Stimulated activated naive CD8-positive, alpha-beta T cell treated with anti-CD3 and anti-CD28 coated beads, Interleukin-15, amount 100 ng/mL, for 72 hours (primary cell): ENCODE data around the gene STAM.

Experiments used
- ATAC-seq: fragments of 150-1000 bp; cut with Tn5 transposase; 2 replicates; pipeline ENCODE4 v1.10.0; 2021; ENCODE audit warnings: mild to moderate bottlenecking, moderate library complexity
- DNase-seq, 2 donors: peaks; one replicate each; pipeline ENCODE4 v3.0.0; 2021 to 2022
- H3K27ac Mint-ChIP-seq, 2 donors: one replicate each; pipeline ENCODE4 v1.8.0; 2022; ENCODE audit warnings: mild to moderate bottlenecking in 2 of 2, mixed read lengths in 2 of 2, moderate library complexity in 2 of 2
- H3K27me3 Mint-ChIP-seq: one replicate; pipeline ENCODE4 v1.8.0; 2022; ENCODE audit warnings: mixed read lengths
- H3K4me1 Mint-ChIP-seq: one replicate; pipeline ENCODE4 v1.8.0; 2022; ENCODE audit warnings: mild to moderate bottlenecking, mixed read lengths
- H3K4me3 Mint-ChIP-seq, 2 donors: one replicate each; pipeline ENCODE4 v1.8.0; 2022; ENCODE audit warnings: mild to moderate bottlenecking in 2 of 2, mixed read lengths in 2 of 2, moderate library complexity in 1 of 2
- H3K9me3 Mint-ChIP-seq, 2 donors: one replicate each; pipeline ENCODE4 v1.8.0; 2022; ENCODE audit warnings: mixed read lengths in 2 of 2

STAM gene

GRCh38 chr10:17659365-17659764, 15.4 kb downstream of the STAM start:
- Mint-ChIP-seq H3K4me1 (peaks cover 80% of the 10 kb centered on the region), H3K27ac (peak overlapping the region in 1 of 2 donors; percentile 65), H3K4me3 (no peak overlapping the region), H3K9me3 (peaks cover 11 to 20% of the 10 kb centered on the region in 2 donors), H3K27me3 (no peaks in the 10 kb centered on the region)
- ATAC-seq (no peak), DNase-seq (no peak)

- no peak for ATAC-seq
- H3K9me3 Mint-ChIP-seq: peaks cover 11 to 20% of the 10 kb centered on the region in 2 donors
- no peak for DNase-seq
- no peak overlapping the region for H3K4me3 Mint-ChIP-seq
- H3K4me1 Mint-ChIP-seq: peaks cover 69% of the 10 kb centered on the region
- no peak overlapping the region for H3K27ac Mint-ChIP-seq
- no peaks in the 10 kb centered on the region for H3K27me3 Mint-ChIP-seq
Measured at GRCh38 chr10:17660921-17661320, 17.0 kb downstream of the STAM start.

- H3K27me3 Mint-ChIP-seq: no peaks in the 10 kb centered on the region
- H3K9me3 Mint-ChIP-seq: peaks cover 11 to 17% of the 10 kb centered on the region in 2 donors
- no peak overlapping the region for H3K4me3 Mint-ChIP-seq
- DNase-seq (no peak), ATAC-seq (no peak)
- H3K4me1 Mint-ChIP-seq: peaks cover 63% of the 10 kb centered on the region
- no peak overlapping the region for H3K27ac Mint-ChIP-seq
Measured at GRCh38 chr10:17661510-17661909, 17.6 kb downstream of the STAM start.

- Mint-ChIP-seq H3K4me3 (no peak overlapping the region), H3K9me3 (peaks cover 8 to 11% of the 10 kb centered on the region in 2 donors), H3K27me3 (no peaks in the 10 kb centered on the region), H3K27ac (no peak overlapping the region), H3K4me1 (peaks cover 57% of the 10 kb centered on the region)
- ATAC-seq (no peak), DNase-seq (no peak)
Measured at GRCh38 chr10:17662193-17663138, 18.5 kb downstream of the STAM start.

- H3K27ac Mint-ChIP-seq: no peak overlapping the region
- H3K4me3 Mint-ChIP-seq: no peak overlapping the region
- ATAC-seq: no peak
- H3K4me1 Mint-ChIP-seq: peaks cover 57% of the 10 kb centered on the region
- peaks cover 0 to under 1% of the 10 kb centered on the region in 2 donors for H3K9me3 Mint-ChIP-seq
- H3K27me3 Mint-ChIP-seq: no peaks in the 10 kb centered on the region
- DNase-seq: no peak
Measured at GRCh38 chr10:17663450-17663849, 19.5 kb downstream of the STAM start.

- peaks cover 72% of the 10 kb centered on the region for H3K4me1 Mint-ChIP-seq
- no peak overlapping the region for H3K27ac Mint-ChIP-seq
- H3K4me3 Mint-ChIP-seq: no peak overlapping the region
- DNase-seq (no peak), ATAC-seq (no peak)
- no peaks in the 10 kb centered on the region for H3K9me3 Mint-ChIP-seq
- no peaks in the 10 kb centered on the region for H3K27me3 Mint-ChIP-seq
Measured at GRCh38 chr10:17665747-17666146, 21.8 kb downstream of the STAM start.

GRCh38 chr10:17668435-17669184, 24.7 kb downstream of the STAM start:
- peak; percentile 80 for ATAC-seq
- Mint-ChIP-seq H3K27me3 (no peaks in the 10 kb centered on the region), H3K9me3 (no peaks in the 10 kb centered on the region), H3K27ac (peak overlapping the region; percentile 38 to 86), H3K4me3 (peak overlapping the region; percentile 7 to 38), H3K4me1 (peaks cover 57% of the 10 kb centered on the region)
- no peak for DNase-seq

- ATAC-seq: peak; percentile 34
Measured at GRCh38 chr10:17669185-17669872, 25.4 kb downstream of the STAM start.

GRCh38 chr10:17671307-17671706, 27.4 kb downstream of the STAM start:
- no peak overlapping the region for H3K27ac Mint-ChIP-seq
- H3K4me3 Mint-ChIP-seq: no peak overlapping the region
- no peak for ATAC-seq
- H3K27me3 Mint-ChIP-seq: no peaks in the 10 kb centered on the region
- DNase-seq: no peak
- H3K4me1 Mint-ChIP-seq: peaks cover 67% of the 10 kb centered on the region
- H3K9me3 Mint-ChIP-seq: no peaks in the 10 kb centered on the region

More at GRCh38 chr10:17669185-17669872, 25.4 kb downstream of the STAM start:
- Mint-ChIP-seq H3K4me3 (peak overlapping the region; percentile 82 to 83), H3K27me3 (no peaks in the 10 kb centered on the region), H3K9me3 (no peaks in the 10 kb centered on the region), H3K4me1 (peaks cover 58% of the 10 kb centered on the region), H3K27ac (peak overlapping the region; percentile 90 to 91)
- peak; percentile 24 to 40 for DNase-seq

- DNase-seq: no peak
- Mint-ChIP-seq H3K4me1 (peaks cover 62% of the 10 kb centered on the region), H3K27ac (no peak overlapping the region), H3K27me3 (no peaks in the 10 kb centered on the region), H3K4me3 (peak overlapping the region in 1 of 2 donors; percentile 24), H3K9me3 (no peaks in the 10 kb centered on the region)
- peak; percentile 82 for ATAC-seq
Measured at GRCh38 chr10:17673471-17674061, 29.6 kb downstream of the STAM start.

GRCh38 chr10:17674566-17674965, 30.6 kb downstream of the STAM start:
- Mint-ChIP-seq H3K4me3 (no peak overlapping the region), H3K27me3 (no peaks in the 10 kb centered on the region), H3K27ac (no peak overlapping the region), H3K9me3 (no peaks in the 10 kb centered on the region), H3K4me1 (peaks cover 63% of the 10 kb centered on the region)
- no peak for DNase-seq
- ATAC-seq: no peak

GRCh38 chr10:17675638-17676037, 31.7 kb downstream of the STAM start:
- Mint-ChIP-seq H3K9me3 (no peaks in the 10 kb centered on the region), H3K27ac (no peak overlapping the region), H3K4me1 (peaks cover 63% of the 10 kb centered on the region), H3K27me3 (no peaks in the 10 kb centered on the region), H3K4me3 (no peak overlapping the region)
- ATAC-seq (no peak), DNase-seq (no peak)

- H3K9me3 Mint-ChIP-seq: no peaks in the 10 kb centered on the region
- no peaks in the 10 kb centered on the region for H3K27me3 Mint-ChIP-seq
- no peak overlapping the region for H3K27ac Mint-ChIP-seq
- no peak overlapping the region for H3K4me3 Mint-ChIP-seq
- ATAC-seq (no peak), DNase-seq (no peak)
- peaks cover 66% of the 10 kb centered on the region for H3K4me1 Mint-ChIP-seq
Measured at GRCh38 chr10:17676919-17677318, 33.0 kb downstream of the STAM start.

GRCh38 chr10:17682236-17682946, 38.4 kb downstream of the STAM start:
- Mint-ChIP-seq H3K9me3 (no peaks in the 10 kb centered on the region), H3K4me3 (peak overlapping the region; percentile 44 to 73), H3K27me3 (no peaks in the 10 kb centered on the region), H3K27ac (peak overlapping the region in 1 of 2 donors; percentile 66), H3K4me1 (peaks cover 74% of the 10 kb centered on the region)
- no peak for ATAC-seq
- no peak for DNase-seq
